Stomach (tissue), 4 donors: ENCODE results near the gene ACO1.

Experiments
- POLR2AphosphoS5 ChIP-seq, 3 donors: sonication (generic); formaldehyde crosslinking; IDR thresholded peaks; one replicate each; pipeline ENCODE4 v1.6.1; 2016; ENCODE audit warnings: antibody characterized with exemption in 3 of 3
- TF ChIP-seq, protein P1 (sequence below), 7 experiments: fragments of 450-650 bp in 4 of 7; fragments of 200-600 bp in 3 of 7; sonication (generic) in 3 of 7; IDR thresholded peaks; one replicate each; pipeline ENCODE4 v1.5.1; 2016 to 2019; ENCODE audit warnings: antibody characterized with exemption in 7 of 7, control low read depth in 2 of 7, mild to moderate bottlenecking in 1 of 7

- TF ChIP-seq, protein P1, sequence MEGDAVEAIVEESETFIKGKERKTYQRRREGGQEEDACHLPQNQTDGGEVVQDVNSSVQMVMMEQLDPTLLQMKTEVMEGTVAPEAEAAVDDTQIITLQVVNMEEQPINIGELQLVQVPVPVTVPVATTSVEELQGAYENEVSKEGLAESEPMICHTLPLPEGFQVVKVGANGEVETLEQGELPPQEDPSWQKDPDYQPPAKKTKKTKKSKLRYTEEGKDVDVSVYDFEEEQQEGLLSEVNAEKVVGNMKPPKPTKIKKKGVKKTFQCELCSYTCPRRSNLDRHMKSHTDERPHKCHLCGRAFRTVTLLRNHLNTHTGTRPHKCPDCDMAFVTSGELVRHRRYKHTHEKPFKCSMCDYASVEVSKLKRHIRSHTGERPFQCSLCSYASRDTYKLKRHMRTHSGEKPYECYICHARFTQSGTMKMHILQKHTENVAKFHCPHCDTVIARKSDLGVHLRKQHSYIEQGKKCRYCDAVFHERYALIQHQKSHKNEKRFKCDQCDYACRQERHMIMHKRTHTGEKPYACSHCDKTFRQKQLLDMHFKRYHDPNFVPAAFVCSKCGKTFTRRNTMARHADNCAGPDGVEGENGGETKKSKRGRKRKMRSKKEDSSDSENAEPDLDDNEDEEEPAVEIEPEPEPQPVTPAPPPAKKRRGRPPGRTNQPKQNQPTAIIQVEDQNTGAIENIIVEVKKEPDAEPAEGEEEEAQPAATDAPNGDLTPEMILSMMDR (IDR thresholded peaks at IDR 0.05), result no peak
- TF ChIP-seq POLR2AphosphoS5 (IDR thresholded peaks at IDR 0.05), result no peak
These were observed 30.4 kb downstream of the ACO1 start for GRCh38 chr9:32414856-32415255.
